Islet of Langerhans (tissue), 1 donor: Measurements from ENCODE around the gene SPATA25.

Experiments
- FAIRE-seq: peaks from one replicate; lab custom pipeline; 2011; peaks lifted over from hg19 to GRCh38; lab: Jason Lieb, UNC

Gene SPATA25

DNA sequence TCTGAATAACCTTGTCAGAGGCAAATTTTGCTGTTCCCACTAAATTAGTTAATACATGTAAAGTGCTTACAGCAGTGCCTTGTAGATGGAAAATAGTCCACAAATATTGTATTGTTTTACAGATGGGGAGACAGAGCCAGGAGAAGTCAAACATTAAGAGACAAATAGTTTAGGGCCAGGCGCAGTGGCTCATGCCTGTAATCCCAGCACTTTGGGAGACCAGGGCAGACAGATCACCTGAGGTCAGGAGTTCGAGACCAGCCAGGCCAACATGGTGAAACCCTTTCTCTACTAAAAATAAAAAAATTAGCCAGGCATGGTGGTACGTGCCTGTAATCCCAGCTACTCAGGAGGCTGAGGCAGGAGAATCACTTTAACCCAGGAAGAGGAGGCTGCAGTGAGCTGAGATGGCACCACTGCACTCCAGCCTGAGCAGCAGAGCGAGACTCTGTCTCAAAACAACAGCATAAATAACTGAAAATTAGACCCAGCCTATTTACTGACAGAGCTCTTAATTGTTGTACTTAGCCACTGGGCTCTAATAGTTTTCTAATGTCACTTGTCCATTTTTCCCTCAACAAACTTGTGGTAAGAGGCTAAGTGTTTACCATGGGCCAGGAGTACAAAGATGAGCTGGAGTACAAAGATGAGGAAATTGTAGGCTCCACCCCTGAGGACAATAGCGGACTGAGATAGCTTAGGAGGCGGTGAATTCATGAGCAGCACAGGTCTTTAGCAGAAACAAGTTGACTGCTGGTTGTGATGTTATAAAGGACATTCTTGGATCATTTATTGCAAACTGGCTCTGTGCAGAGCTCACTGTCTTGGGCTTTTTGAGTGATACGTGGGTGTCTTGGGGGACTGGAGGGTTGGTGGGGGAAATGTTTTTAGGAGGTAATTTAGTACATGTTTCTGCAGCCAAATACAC is 23.6 kb downstream of the SPATA25 start:
- no peak for FAIRE-seq

- no peak for FAIRE-seq
Measured at GRCh38 chr20:45861221-45862075, 26.0 kb downstream of the SPATA25 start.

DNA sequence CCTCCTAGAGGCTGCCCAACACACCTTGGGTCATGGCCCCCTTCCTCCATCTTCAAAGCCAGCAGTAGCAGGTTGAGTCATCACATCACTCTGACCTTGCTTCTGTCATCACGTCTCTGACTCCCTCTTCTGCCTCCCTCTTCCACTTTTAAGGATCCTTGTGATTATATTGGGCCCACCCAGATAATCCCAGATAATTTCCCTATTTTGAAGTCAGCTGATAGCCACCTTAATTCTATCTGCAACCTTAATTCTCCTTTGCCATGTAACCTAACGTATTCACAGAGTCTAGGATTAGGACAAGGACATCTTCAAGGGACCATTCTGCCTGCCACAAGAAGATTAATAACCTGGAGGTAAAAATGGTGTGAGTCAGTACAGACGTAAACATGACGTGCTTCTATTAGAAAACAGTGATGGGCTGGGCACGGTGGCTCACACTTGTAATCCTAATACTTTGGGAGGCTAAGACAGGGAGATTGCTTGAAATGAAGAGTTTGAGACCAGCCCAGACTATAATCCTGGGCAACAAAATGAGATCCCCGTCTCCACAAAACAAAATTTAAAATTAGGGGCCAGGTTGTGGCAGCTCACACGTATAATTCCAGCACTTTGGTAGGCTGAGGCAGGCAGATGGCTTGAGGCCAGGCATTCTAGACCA is 26.7 kb downstream of the SPATA25 start:
- no peak for FAIRE-seq

DNA sequence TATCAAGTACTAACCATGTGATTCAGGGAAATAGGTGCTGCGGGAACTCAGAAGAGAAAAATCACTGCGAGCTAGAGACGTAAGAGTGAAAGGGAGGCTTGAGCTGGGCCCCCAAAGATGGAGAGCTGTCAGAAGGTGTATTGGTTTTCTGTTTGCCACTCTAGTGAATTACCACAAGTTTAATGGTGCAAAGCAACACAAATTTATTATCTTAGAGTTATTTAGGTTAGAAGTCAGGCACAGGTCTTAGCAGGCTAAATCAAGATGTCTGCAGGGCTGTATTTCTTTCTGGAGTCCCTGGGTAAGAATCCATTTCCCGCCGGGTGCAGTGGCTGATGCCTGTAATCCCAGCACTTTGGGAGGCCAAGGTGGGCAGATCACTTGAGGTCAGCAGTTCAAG is 27.5 kb downstream of the SPATA25 start:
- no peak for FAIRE-seq

GRCh38 chr20:45857882-45858216 is 29.6 kb downstream of the SPATA25 start:
- no peak for FAIRE-seq

DNA sequence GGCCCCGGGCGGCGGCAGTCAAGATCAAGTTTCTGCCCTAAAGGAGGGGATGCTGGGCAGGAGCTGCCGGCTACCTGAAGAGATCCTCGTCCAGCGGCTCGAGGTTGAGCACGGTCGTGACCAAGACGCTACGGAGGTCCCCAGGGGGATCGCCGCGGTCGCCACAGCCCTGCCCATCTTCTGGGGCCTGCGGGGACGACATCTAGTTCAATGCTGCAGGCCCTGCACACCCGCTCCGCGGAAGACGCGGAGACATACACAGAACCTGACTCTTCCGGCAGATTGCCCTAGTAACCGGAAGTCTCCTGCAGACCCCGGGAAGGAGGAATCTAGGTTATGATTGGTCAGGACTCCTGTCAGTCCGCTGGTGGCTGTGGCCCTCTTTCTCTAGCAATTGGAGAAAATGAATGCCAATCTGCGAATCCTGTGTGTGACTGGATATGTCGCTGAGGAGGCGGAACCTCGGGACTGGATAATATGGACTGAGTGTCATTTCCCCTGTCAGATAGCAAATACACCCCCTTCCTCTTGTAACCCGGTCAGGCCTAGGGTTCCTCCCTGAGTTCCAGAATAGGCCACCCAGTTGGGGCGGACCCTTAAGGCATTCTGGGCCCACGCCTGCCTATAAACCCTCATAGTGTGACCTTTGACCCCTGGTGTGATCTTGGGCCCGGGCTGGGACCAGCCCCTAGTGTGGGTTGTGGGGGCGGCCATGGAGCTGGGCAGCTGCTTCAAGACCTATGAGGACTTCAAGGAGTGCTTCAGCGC is 30.1 kb downstream of the SPATA25 start, which contains the start of the genes ACOT8 and ZSWIM3:
ACOT8 (minus strand) TSS at position 279 of the 768 bp plus-strand sequence; CDS start at position 202, 77 bp downstream.
ZSWIM3 (plus strand) TSS at position 501 of the 768 bp plus-strand sequence; CDS start at position 713, 212 bp downstream.
- FAIRE-seq: peak; percentile 93

- FAIRE-seq: no peak
Measured at GRCh38 chr20:45853484-45853883, 33.9 kb downstream of the SPATA25 start.

DNA sequence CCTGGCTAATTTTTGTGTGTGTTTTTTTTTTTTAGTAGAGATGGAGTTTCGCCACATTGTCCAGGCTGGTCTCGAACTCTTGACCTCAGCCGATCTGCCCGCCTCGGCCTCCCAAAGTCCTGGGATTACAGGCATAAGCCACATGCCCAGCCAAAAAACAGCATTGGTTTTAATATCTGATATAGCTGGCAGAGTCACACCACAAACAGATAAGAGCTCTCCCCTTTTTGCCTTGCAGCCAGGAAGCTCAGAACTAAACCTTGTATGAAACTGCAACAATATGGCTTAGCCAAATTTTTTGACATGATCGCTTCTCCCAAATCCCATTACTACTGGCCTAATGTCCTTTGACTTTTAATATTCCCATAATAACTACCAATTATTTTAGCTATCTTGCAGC is 35.1 kb downstream of the SPATA25 start:
- FAIRE-seq: no peak

DNA sequence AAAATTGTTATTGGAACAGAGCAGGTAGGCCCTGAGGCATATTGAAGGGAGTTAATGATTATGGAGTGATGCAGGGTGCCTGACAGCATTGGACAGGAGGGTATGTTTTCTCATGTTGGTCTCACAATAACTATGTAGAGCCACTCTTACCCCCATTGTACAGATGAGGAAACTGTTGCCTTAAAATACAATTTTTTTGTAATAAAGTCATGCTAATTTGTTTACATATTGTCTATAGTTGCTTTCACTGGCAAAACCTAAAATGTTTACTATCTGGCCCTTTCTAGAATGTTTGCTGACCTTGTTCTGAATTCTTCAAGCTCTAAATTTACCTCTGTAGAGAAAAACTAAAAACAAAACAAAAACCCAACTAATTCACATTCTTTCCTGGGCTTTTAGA is 35.9 kb downstream of the SPATA25 start:
- FAIRE-seq: no peak

DNA sequence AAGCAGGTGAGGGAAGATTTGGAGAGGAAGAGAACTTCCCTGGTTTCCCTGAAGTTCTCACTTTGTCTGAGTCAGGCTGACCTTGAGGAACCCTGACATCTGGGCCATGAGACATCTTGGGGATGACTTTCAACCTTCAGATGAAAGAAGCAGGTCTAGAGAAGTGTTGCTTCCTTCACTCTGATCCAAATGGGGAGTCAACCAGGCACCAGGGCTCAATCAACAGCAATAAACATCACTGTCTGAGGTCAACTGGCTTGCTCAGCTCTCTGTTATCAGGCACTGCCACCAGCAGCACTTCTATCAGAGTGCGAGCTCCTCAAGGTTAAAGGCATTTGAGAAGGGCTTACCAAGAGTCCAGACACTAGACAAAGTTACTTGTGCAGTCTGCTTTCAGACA is 36.5 kb downstream of the SPATA25 start:
- FAIRE-seq: no peak

DNA sequence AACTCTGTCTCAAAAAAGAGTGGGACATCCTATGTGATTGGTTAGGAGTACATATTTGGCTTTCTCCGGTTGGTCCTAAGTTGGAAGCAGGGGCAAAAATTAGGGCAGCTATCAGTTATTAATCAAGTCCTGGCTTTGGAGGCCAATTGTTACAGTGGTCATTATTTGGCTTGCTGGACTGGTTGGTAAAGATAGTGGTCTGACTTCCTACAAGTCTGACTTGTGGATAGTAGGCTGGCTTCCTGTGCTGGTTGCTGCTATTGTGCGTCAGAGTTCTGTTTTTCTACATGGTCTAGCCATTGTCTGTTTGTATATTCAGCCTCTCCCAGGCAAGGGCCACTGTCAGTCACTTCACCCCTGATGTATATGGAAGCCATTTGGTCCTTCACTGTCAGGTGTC is 37.2 kb downstream of the SPATA25 start:
- FAIRE-seq: no peak

DNA sequence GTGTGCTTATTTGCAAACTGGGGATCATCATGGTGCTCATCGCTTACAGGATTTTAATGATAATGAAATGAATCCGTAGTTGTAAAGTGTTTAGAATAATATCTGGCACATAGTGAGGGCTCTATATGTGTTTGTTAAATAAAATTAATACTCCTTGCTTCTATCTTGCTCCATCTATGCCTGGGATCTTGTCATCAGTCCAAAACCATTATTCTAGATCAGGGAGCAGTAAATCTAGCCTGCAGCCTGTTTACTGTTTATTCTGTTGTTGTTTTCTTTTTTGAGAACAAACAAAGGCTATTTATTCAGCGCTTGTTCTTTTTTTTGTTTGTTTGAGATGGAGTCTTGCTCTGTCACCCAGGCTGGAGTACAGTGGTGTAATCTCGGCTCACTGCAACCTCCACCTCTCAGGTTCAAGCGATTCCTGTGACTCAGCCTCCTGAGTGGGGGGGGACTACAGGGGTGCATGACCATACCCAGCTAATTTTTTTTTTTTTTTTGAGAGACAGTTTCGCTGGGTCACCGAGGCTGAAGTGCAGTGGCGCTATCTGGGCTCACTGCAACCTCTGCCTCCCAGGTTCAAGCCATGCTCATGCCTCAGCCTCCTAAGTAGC is 38.3 kb downstream of the SPATA25 start:
- no peak for FAIRE-seq

DNA sequence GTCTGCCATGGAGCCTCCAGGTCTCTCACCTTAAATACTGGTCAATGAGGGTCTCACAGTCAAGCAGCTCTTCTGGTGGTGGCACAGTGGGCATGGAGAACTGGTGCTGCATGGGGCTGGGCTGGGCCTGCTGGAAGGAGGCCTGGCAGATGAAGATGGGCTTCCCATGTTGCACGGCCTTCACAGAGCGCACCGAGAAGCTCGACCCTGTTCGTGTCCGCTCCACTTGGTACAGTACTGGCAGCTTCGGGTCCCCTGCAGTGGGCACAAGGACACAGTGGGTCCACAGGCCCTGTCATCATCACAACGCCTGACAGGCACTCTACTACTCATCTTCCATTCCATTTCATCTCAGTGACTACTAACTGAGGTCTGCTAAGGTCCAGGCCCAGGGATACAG is 39.0 kb downstream of the SPATA25 start:
- no peak for FAIRE-seq

- FAIRE-seq: no peak
Measured at GRCh38 chr20:45845452-45845851, 42.0 kb downstream of the SPATA25 start.

GRCh38 chr20:45843506-45843905 is 43.9 kb downstream of the SPATA25 start:
- no peak for FAIRE-seq

DNA sequence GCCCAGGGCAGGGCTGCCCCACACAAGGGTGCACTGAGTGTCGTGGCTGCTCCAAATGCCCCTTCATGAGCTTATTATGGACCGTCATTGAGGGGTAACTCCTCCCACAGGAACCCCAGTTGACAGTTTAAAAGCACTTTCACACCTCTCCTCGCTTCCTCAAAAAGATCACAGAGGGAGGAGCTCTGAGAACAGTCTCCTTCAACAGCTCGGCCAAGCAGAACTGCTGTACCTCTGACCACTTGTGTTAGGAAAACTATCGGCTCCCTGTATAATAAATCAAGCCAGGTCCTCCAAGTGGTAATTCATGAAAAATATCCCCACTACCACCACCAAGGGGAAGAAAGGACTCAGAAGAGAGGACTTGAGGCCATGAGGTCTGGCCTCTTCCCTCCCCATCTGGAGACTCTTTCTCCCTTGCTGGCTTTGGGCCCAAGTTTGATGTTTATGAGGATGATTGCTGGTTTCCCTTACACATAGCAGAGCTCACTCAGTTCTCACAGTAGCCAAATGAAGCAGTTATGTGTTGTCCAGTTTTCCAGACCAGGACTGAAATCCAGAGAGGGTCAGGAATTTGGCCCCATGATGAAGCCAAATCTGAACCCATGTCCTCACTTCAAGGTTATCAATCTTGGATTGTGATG is 45.1 kb downstream of the SPATA25 start:
- FAIRE-seq: no peak

- FAIRE-seq: no peak
Measured at GRCh38 chr20:45841407-45842129, 45.9 kb downstream of the SPATA25 start.

DNA sequence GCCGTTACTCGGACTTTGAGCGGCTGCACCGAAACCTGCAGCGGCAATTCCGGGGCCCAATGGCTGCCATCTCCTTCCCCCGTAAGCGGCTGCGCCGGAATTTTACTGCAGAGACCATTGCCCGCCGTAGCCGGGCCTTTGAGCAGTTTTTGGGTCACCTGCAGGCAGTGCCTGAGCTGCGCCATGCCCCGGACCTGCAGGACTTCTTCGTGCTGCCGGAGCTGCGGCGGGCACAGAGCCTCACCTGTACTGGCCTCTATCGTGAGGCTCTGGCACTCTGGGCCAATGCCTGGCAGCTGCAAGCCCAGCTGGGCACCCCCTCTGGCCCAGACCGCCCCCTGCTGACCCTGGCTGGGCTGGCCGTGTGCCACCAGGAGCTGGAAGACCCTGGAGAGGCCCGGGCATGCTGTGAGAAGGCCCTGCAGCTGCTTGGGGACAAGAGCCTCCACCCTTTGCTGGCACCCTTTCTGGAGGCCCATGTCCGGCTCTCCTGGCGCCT is 46.7 kb downstream of the SPATA25 start:
- no peak for FAIRE-seq

DNA sequence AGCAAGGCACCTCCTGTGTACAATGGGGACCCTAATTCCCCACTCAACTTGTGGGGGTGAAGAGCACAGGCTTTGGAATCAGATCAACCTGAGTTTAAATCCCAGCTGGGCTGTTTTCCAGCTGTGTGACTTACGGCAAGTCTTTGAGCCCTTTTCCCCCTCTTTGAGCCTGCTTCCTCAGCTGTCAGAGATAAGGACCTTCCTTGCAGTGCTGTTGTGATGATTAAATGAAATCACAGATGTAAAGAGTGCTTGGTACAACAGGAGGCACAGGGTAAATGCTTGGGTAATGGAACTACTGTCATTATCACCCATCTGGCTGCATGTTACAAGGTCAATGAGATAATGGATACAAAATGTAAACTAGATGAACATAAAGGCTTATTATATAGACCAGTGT is 50.6 kb downstream of the SPATA25 start:
- no peak for FAIRE-seq
